Measurements from ENCODE around the gene SPRR2E.
"Not testable (repeated sequence)": the region's sequence is repeated elsewhere in the genome, so short reads cannot be mapped to it uniquely, and the experiment has no call there.

The SPRR2E gene

DNA sequence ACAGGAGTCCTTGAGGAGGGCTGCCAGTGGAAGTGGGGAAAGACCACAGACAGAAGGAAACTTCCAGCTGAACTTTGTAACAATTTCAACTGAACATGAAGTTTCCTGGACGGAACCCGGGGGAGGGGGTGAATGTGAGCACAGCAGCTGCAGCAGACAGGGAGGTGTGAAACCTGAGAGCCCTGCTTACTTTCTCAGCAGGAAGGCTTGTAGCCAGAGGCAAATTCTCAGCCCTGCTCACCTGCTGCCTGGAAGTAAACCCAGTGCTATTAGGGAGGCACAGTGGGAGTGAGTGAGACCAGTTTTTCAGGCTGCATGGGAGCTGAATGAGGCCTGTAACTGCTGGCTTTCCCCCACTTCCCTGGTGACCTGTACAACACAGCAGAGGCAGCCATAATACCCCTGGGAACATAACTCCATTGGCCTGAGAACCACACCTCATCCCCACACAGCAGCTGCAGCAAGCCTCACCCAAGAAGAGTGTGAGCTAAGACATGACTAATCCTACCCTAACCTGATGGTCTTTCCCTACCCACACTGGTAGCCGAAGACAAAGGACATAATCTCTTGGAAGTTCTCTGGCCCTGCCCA is 28.6 kb upstream of the SPRR2E start:
- DNase-seq (ENCODE audit: low spot score): no peak
- Histone ChIP-seq H3K4me3 (no peak overlapping the region), H3K27ac (no peak overlapping the region)
- TF ChIP-seq, protein P1, sequence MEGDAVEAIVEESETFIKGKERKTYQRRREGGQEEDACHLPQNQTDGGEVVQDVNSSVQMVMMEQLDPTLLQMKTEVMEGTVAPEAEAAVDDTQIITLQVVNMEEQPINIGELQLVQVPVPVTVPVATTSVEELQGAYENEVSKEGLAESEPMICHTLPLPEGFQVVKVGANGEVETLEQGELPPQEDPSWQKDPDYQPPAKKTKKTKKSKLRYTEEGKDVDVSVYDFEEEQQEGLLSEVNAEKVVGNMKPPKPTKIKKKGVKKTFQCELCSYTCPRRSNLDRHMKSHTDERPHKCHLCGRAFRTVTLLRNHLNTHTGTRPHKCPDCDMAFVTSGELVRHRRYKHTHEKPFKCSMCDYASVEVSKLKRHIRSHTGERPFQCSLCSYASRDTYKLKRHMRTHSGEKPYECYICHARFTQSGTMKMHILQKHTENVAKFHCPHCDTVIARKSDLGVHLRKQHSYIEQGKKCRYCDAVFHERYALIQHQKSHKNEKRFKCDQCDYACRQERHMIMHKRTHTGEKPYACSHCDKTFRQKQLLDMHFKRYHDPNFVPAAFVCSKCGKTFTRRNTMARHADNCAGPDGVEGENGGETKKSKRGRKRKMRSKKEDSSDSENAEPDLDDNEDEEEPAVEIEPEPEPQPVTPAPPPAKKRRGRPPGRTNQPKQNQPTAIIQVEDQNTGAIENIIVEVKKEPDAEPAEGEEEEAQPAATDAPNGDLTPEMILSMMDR (IDR thresholded peaks at IDR 0.05): no peak

DNA sequence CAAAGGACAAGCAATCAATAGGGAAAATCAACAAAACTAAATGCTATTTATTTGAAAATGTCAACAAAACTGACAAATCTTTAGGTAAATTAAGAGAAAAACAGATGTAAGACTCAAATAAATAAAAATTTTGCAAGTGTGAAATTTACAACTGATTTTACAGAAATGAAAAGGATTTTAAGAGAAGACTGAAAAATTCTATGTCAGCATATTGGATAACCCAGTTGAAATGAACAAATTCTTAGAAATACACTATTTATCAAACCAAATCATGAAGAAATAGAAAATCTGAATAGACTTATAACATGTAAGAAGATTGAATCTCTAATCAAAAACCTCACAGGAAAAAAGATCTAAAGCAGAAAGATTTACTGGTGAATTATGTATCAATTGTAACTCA is 26.6 kb upstream of the SPRR2E start:
- TF ChIP-seq, protein P1 (IDR thresholded peaks at IDR 0.05): no peak

DNA sequence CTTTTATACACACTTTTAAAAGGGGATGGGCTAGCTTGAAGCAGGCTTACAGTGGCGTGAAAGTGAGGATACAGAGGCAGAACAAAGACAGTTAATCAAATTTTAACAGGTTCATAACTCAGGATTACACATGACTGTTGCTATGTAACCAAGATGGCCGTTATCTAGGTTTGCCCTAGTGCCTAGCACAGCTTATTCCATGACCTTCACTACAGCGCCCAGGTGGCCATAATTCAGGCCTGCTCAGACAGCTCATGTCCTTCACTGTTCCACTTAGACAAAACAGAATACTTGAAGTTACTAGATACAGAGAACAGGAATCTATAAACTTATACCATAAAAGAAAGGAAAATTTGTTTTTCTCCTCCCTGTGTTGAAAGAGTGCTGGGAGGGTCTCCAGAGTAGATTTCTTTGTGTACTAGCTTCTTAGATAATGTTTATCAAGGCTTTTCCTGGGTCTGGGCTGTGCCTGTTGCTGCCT is 25.2 kb upstream of the SPRR2E start:
- Histone ChIP-seq H3K4me3 (no peak overlapping the region), H3K27ac (no peak overlapping the region)
- no peak for DNase-seq (ENCODE audit: low spot score)
- TF ChIP-seq, protein P1 (IDR thresholded peaks at IDR 0.05): no peak

More for the DNA sequence above, 26.6 kb upstream of the SPRR2E start:
- Histone ChIP-seq H3K4me3 (no peak overlapping the region), H3K27ac (no peak overlapping the region)
- DNase-seq (ENCODE audit: low spot score): no peak

DNA sequence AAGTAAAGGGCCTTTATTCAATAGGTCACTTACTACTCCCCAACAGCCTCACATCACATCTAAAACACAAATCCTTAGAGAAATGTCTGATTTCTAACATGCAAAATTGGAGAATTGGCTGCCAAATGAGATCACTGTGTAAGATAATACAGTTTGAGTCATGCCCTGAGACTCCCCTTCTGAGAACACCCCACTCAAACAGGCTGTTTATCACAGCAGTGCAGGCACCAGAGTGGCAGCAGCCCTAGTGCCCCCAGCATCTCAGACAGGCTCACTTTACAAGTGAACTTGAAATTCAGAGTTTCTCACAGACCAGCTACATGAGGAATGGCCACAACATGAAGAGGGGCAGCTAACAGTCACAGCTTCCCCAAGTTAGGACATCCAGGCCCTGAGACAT is 20.9 kb upstream of the SPRR2E start:
- H3K4me3 ChIP-seq; H3K27ac ChIP-seq; DNase-seq (ENCODE audit: low spot score): not testable (repeated sequence)

DNA sequence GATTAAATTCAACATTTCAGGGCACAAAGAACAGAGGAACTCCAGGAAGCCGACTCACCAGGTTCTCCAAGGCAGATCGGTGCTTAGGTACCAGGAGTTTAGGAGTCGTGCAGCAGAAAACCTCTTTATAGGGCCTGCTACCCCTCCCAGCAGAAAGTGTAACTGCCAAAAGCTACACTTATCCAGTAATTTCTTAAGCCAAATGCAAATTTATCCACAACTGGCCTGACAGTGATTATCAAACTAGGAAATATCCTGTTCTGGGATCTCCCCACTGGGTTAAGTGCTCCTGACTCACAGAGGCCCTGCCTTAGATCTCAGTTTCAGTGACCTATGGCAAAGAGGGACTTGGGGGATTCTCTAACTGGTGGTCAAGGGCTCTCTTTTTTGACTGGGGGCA is 19.1 kb upstream of the SPRR2E start, which contains the start of gene SPRR2F:
TSS of gene SPRR2F (minus strand) at position 101 of the 400 bp plus-strand sequence. CDS start 783 bp downstream, outside the sequence.
- DNase-seq (ENCODE audit: low spot score): no peak
- H3K27ac ChIP-seq: no peak within 1 kb of the TSS
- TF ChIP-seq, protein P1 (IDR thresholded peaks at IDR 0.05): no peak

DNA sequence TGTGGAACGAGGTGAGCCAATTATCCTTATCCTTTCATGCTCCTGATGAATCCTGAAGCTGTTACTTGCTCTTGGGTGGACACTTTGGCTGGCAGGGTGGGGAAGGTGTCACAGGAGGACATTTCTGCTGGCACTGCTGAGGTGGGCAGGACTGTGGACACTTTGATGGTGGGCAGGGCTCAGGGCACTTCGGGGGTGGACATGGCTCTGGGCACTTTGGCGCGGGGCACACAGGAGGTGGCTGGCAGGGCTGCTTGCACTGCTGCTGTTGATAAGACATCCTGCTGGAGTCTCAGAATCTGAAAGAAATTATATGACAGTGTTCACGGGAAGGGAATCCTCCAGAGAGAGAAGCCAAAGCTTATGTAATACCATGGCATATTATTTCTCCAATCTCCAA is 18.1 kb upstream of the SPRR2E start:
- H3K4me3 ChIP-seq; DNase-seq (ENCODE audit: low spot score); H3K27ac ChIP-seq: not testable (repeated sequence)

More for the DNA sequence above, 19.1 kb upstream of the SPRR2E start, which contains the start of gene SPRR2F:
- no peak within 1 kb of the TSS for H3K4me3 ChIP-seq

DNA sequence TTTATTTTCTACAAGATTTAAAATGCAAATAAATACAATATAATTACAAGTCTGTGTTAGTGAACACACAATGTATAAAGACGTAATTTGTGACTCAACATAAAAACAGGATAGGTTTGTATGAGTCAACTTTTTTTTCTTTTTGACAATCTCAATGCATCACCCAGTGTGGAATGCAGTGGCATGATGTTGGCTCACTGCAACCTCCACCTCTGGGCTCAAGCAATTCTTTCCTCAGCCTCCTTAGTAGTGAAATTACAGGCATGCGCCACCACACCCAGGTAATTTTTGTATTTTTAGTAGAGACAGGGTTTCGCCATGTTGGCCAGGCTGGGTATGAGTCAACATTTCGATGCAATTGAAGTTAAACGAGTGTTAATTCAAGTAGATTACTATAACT is 5.9 kb upstream of the SPRR2E start:
- Histone ChIP-seq H3K4me3 (no peak overlapping the region), H3K27ac (no peak overlapping the region)
- TF ChIP-seq, protein P1 (IDR thresholded peaks at IDR 0.05): no peak
- DNase-seq (ENCODE audit: low spot score): no peak

DNA sequence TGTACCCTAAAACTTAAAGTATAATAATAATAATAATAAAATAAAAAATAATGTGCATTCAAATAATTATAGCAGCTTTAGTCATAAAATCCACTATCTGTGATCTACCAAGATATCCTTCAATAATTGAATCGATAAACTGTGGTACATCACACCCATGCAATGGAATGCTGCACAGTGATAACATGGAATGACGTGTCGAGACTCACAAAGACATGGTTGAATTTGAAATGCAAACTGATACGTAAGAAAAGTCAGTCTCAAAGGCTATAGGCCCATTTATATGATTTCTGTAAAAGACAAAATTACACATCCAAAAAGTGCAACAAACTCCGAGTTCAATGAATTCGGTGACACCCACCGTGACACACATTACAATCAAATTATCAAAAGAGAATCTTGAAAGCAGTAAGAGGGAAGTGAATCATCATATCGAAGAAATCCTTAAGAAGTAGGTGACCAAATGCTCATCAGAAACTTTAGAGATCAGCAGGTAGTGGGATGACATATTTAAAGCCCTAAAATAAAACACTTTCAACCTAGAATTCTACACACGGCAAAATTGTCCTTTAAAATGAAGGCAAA is 5.2 kb upstream of the SPRR2E start:
- TF ChIP-seq, protein P1 (IDR thresholded peaks at IDR 0.05): no peak
- no peak overlapping the region for H3K27ac ChIP-seq
- H3K4me3 ChIP-seq: no peak overlapping the region
- no peak for DNase-seq (ENCODE audit: low spot score)

Measured in coronary artery (tissue), 2 donors.